T47D (cell line): ENCODE results near the gene FSTL4.
A peak's percentile ranks its signal among the peaks of the same experiment; 100 is the strongest.
"Not testable (repeated sequence)": the region's sequence is repeated elsewhere in the genome, so short reads cannot be mapped to it uniquely, and the experiment has no call there.

ENCODE experiments used
- DNase-seq, 2 experiments: peaks; one replicate each; pipeline versions ENCODE4 v3.0.0 to v3.0.0-alpha.2; 2011 to 2012; ENCODE audit warnings: low read depth in 1 of 2, low spot score in 1 of 2
- JUND ChIP-seq: IDR thresholded peaks from 2 replicates; pipeline ENCODE4 v1.6.1; 2012; ENCODE audit warnings: low read depth
- in situ Hi-C: cut with HindIII; loops from 2 replicates; pipeline ENCODE4 v1.10.0; 2016; ENCODE audit warnings: low sequenced_read_pairs, low pct_unique_long_range_greater_than_20kb

Gene FSTL4

GRCh38 chr5:133564921-133565565 lies 47.3 kb downstream of the FSTL4 start:
- TF ChIP-seq JUND: no peak
- in situ Hi-C loops: no loop called here
- no peak for DNase-seq

GRCh38 chr5:133562554-133562953 lies 49.8 kb downstream of the FSTL4 start:
- in situ Hi-C loops: no loop called here
- DNase-seq: no peak
- TF ChIP-seq JUND: no peak

GRCh38 chr5:133559960-133560359 lies 52.4 kb downstream of the FSTL4 start:
- in situ Hi-C loops: no loop called here
- no peak for TF ChIP-seq JUND
- peak in 1 of 2 experiments; percentile 10 for DNase-seq

GRCh38 chr5:133556551-133556950 lies 55.8 kb downstream of the FSTL4 start:
- in situ Hi-C loops: no loop called here
- DNase-seq: no peak
- TF ChIP-seq JUND: no peak

GRCh38 chr5:133554279-133554678 lies 58.1 kb downstream of the FSTL4 start:
- no peak for DNase-seq
- TF ChIP-seq JUND: no peak
- in situ Hi-C loops: no loop called here

- in situ Hi-C loops: no loop called here
- no peak for TF ChIP-seq JUND
- DNase-seq: peak; percentile 13 to 73
These were observed 59.3 kb downstream of the FSTL4 start for GRCh38 chr5:133552925-133553525.

GRCh38 chr5:133546500-133546899 lies 65.8 kb downstream of the FSTL4 start:
- no peak for TF ChIP-seq JUND
- in situ Hi-C loops: no loop called here
- no peak for DNase-seq

GRCh38 chr5:133544346-133544745 lies 68.0 kb downstream of the FSTL4 start:
- TF ChIP-seq JUND: no peak
- in situ Hi-C loops: no loop called here
- no peak for DNase-seq

- TF ChIP-seq JUND: no peak
- DNase-seq: no peak
- in situ Hi-C loops: no loop called here
These were observed 72.5 kb downstream of the FSTL4 start for GRCh38 chr5:133539818-133540217.

- in situ Hi-C loops: no loop called here
- DNase-seq: no peak
- no peak for TF ChIP-seq JUND
These were observed 73.6 kb downstream of the FSTL4 start for GRCh38 chr5:133538718-133539117.

- DNase-seq, in situ Hi-C loops: not testable (repeated sequence)
These were observed 77.0 kb downstream of the FSTL4 start for GRCh38 chr5:133535241-133535929.

GRCh38 chr5:133534566-133534965 lies 77.8 kb downstream of the FSTL4 start:
- no peak for TF ChIP-seq JUND
- in situ Hi-C loops: no loop called here

GRCh38 chr5:133533541-133533940 lies 78.8 kb downstream of the FSTL4 start:
- DNase-seq: no peak
- TF ChIP-seq JUND: no peak
- in situ Hi-C loops: no loop called here

More at GRCh38 chr5:133534566-133534965, 77.8 kb downstream of the FSTL4 start:
- DNase-seq: no peak
